Testis (tissue), 3 donors: Measurements from ENCODE around the gene HMX1. TPM values are rescaled to one million over a fixed set of nuclear protein-coding genes. Genes with fewer than 3 reads are reported as not detected.

Experiments
- DNase-seq: peaks from one replicate; pipeline ENCODE4 v3.0.0-alpha.2; 2019
- H3K27ac ChIP-seq, 2 donors: fragments of 200-600 bp; sonication (generic); one replicate each; pipeline ENCODE4 v1.5.1; 2019
- H3K27me3 ChIP-seq: fragments of 200-600 bp; sonication (generic); one replicate; pipeline ENCODE4 v1.5.1; 2019
- H3K36me3 ChIP-seq: fragments of 200-600 bp; sonication (generic); one replicate; pipeline ENCODE4 v1.5.1; 2017; ENCODE audit warnings: low read depth; ENCODE audit errors: missing control alignments
- H3K4me1 ChIP-seq: fragments of 200-600 bp; sonication (generic); one replicate; pipeline ENCODE4 v1.5.1; 2019
- H3K4me3 ChIP-seq, 2 donors: fragments of 200-600 bp; sonication (generic); one replicate each; pipeline ENCODE4 v1.5.1; 2017 to 2019
- H3K9me3 ChIP-seq: fragments of 200-600 bp; sonication (generic); one replicate; pipeline ENCODE4 v1.5.1; 2017
- POLR2A ChIP-seq: fragments of 450-650 bp; IDR thresholded peaks from one replicate; pipeline ENCODE4 v1.6.1; 2017; ENCODE audit warnings: antibody characterized with exemption, mild to moderate bottlenecking, moderate library complexity
- WGBS, 2 donors: methylation state at CpG; one replicate each; pipeline ENCODE4 v1.1.5; 2018; 5-methylcytosine and 5-hydroxymethylcytosine counted together
- intact Hi-C: fragments of 100-400 bp; cut with DNase I; formaldehyde crosslinking; loops from one replicate; pipeline ENCODE4 v1.15.1; 2023; ENCODE audit warnings: low total_unique reads
- polyA plus RNA-seq: library from polyadenylated mRNA; stranded (reverse); fragments of 350-450 nt; fragmentation: Illumina TruSeq; extraction: RNeasy Lipid Tissue Mini Kit (QIAGEN cat#74804); gene quantifications from one replicate; pipeline ENCODE4 v1.2.3, GENCODE V29; 2014; ENCODE audit warnings: low read depth, low replicate concordance; ENCODE audit not compliant: insufficient read depth
- total RNA-seq, 2 donors: library from RNA; depleted of rRNA; stranded (reverse); fragments of >200 nt; gene quantifications; one replicate each; pipeline ENCODE4 v1.2.3, GENCODE V29; 2016
- TF ChIP-seq, protein P1 (sequence below), 3 experiments: fragments of 450-650 bp in 2 of 3; fragments of 200-600 bp in 1 of 3; sonication (generic) in 1 of 3; IDR thresholded peaks; one replicate each; pipeline ENCODE4 v1.5.1; 2016 to 2019; ENCODE audit warnings: antibody characterized with exemption in 3 of 3, mild to moderate bottlenecking in 2 of 3, moderate library complexity in 1 of 3

Gene HMX1
- total and polyA plus RNA-seq, 3 donors from 2014 or later: 0.65 to 7.3 (median 4.2) TPM

DNA sequence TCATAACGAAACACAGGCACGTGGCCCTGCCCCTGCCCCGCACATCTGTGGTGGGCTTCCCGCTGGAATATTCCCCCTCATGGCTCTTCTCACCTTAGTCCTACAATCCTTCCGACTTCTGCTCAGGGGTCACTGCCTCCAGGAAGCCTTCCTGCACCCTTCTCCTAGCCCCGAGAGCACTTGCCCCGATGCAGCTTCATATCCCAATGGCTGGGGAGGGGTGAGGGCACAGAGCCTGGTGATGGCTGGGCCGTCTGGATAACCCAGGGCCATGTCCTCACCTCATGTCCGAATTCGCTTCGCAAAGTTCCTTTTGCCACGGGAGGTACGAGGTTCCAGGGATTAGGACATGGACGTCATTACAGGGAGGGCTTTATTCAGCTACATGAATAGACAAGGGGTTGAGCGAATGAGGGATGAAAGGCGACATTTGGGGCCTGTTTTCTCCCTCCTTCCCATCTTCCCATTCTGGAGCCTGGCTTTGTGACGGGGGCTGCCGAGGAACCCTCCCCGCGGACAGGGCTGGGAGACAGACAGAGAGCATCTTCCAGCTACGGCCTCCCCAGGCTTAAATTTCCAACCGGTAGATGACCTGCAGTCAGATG lies 35.5 kb upstream of the HMX1 start:
- Histone ChIP-seq H3K4me1 (no peaks in the 10 kb centered on the region), H3K4me3 (no peak overlapping the region), H3K36me3 (no peaks in the 10 kb centered on the region), H3K27ac (no peak overlapping the region), H3K9me3 (no peaks in the 10 kb centered on the region), H3K27me3 (no peaks in the 10 kb centered on the region)
- intact Hi-C loops: no loop called here
- 89 to 90% methylated on average over 21 to 22 of the region's 22 CpGs for WGBS, 2 donors
- no peak for TF ChIP-seq POLR2A
- TF ChIP-seq, protein P1, sequence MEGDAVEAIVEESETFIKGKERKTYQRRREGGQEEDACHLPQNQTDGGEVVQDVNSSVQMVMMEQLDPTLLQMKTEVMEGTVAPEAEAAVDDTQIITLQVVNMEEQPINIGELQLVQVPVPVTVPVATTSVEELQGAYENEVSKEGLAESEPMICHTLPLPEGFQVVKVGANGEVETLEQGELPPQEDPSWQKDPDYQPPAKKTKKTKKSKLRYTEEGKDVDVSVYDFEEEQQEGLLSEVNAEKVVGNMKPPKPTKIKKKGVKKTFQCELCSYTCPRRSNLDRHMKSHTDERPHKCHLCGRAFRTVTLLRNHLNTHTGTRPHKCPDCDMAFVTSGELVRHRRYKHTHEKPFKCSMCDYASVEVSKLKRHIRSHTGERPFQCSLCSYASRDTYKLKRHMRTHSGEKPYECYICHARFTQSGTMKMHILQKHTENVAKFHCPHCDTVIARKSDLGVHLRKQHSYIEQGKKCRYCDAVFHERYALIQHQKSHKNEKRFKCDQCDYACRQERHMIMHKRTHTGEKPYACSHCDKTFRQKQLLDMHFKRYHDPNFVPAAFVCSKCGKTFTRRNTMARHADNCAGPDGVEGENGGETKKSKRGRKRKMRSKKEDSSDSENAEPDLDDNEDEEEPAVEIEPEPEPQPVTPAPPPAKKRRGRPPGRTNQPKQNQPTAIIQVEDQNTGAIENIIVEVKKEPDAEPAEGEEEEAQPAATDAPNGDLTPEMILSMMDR (IDR thresholded peaks at IDR 0.05): no peak
- DNase-seq: no peak

DNA sequence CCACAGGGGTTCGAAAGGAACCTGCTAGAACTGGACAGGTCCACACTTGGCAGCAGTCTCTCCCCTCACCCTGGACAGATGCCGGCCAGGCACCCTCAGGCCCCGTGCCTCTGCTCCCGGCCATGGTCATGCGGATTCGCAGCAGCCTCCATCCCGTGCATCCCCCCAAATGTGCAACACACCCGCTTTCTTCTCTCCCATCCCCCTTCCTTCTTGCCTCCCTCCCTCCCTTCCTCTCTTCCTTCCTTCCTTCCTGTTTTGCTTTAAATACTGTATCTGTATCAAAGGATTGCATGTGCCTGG lies 35.0 kb upstream of the HMX1 start:
- H3K4me3 ChIP-seq: no peak overlapping the region
- intact Hi-C loops: no loop called here
- no peak overlapping the region for H3K27ac ChIP-seq
- no peak for DNase-seq
- no peak for TF ChIP-seq POLR2A
- TF ChIP-seq, protein P1 (IDR thresholded peaks at IDR 0.05): no peak
- no peaks in the 10 kb centered on the region for H3K4me1 ChIP-seq
- no peaks in the 10 kb centered on the region for H3K36me3 ChIP-seq
- no peaks in the 10 kb centered on the region for H3K9me3 ChIP-seq
- 69 to 81% methylated on average over 7 to 8 of the region's 8 CpGs for WGBS, 2 donors
- H3K27me3 ChIP-seq: no peaks in the 10 kb centered on the region

- intact Hi-C loops: no loop called here
- H3K4me1 ChIP-seq: no peaks in the 10 kb centered on the region
- no peaks in the 10 kb centered on the region for H3K27me3 ChIP-seq
- no peak overlapping the region for H3K4me3 ChIP-seq
- no peaks in the 10 kb centered on the region for H3K9me3 ChIP-seq
- 85 to 87% methylated on average over 13 to 33 of the region's 33 CpGs for WGBS, 2 donors
- no peak overlapping the region for H3K27ac ChIP-seq
- TF ChIP-seq, protein P1 (IDR thresholded peaks at IDR 0.05): no peak
- no peak for TF ChIP-seq POLR2A
- H3K36me3 ChIP-seq: no peaks in the 10 kb centered on the region
- DNase-seq: no peak
These were observed 34.4 kb upstream of the HMX1 start for GRCh38 chr4:8905773-8906667.

DNA sequence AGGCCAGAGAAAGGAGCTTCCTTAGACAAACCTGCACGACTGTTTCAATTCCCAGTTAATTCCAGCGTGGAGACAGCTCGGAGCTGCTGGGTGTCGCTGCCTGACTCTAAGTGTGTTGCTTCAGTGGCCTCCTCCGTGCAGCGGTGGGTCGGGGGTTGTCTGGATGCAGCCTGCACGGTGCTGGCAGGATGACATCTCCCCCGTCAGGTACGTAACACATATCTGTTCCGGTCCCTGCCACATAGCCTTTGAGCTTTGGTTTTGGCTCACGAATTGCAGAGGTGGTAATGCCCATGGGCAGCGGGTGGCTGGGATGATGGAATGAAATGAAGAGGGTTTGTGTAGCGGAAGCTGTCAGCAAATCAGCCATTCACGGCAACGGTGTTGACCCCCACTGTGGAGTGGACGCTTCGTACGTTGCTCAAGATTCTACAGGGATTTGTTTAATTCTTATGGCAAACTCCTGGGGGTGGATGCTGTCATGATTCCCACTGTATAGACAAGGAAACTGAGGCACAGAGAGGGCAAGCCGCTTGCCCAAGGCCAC lies 33.7 kb upstream of the HMX1 start:
- Histone ChIP-seq H3K27ac (no peak overlapping the region), H3K27me3 (no peaks in the 10 kb centered on the region), H3K4me3 (no peak overlapping the region), H3K36me3 (no peaks in the 10 kb centered on the region), H3K9me3 (no peaks in the 10 kb centered on the region), H3K4me1 (no peaks in the 10 kb centered on the region)
- no peak for DNase-seq
- WGBS, 2 donors: 80 to 83% methylated on average over 16 to 20 of the region's 20 CpGs
- intact Hi-C loops: no loop called here
- TF ChIP-seq, protein P1 (IDR thresholded peaks at IDR 0.05): no peak
- TF ChIP-seq POLR2A: no peak
